NCI-H345 treated with DMSO at 0.1 percent for 48 hours (cell line): ENCODE measurements around the gene PTPN4.

Experiments
- DNase-seq: peaks from one replicate; lab custom pipeline; 2025; ENCODE audit not compliant: unreplicated experiment; lab: John Stamatoyannopoulos, UW

Gene PTPN4

DNA sequence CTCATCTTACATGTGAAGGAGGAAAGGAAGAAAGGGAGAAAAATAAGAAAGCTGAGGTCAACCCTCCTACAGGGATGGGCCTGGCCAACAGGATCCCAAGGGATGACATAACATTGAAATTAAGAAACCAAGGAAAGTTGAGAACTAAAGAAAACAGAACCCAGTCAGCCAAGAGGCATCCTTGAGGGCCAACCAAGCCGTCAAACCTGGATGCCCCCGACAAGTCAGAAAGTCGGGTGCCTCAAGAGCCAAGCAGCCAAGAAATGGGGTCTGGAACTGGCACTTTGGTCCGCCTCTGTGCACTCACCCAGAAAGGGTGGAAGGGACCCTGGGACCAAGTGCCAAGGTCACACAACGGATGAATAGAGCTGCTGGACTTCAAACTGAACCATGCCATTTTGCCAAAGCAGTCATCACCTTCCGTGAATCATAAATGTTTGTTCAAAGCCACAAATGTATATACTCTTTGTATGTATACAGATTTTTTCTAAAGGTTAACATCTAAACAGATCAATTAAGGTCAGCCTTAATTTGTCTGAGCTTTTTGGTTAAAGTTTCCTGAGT, 27.0 kb upstream of the PTPN4 start:
- DNase-seq, result no peak

DNA sequence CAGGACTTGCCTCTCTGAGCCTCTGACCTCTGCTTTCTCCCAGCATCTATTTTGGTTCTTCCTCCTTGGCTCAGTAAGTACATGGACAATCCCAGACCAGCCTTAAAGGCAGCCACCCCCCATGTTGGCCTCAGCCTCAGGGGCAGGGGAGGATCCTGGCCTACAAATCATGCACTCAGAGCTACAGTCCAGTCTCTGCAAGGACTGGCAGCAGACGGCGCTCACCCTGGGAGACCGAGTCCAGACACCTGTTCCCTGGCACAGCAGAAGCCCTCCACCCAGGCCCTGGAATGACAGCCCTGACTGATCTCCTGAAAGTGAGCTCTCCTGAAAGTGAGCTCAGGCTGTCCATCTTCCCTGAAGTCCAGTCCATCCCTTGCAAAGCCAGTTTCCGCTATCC, 25.7 kb upstream of the PTPN4 start:
- no peak for DNase-seq

DNA sequence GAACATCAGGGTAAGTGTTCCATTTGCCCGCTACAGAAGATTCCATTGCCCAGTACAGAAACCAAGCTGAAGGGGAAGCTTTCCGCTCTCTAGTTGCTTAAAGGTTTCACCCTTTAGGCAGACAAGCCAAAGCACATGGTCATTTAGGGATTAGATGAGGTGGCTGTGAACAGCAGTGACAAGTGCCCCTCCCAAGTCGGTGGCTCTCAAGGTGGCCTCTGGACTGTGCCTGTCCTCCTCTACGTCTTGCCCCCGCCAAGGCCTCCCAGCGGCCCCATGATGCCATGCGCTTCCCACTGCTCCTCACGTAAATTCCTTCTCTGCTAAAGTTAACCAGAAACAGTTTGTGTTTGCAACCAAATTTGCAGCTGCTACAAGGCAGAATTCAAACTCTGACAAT, 24.2 kb upstream of the PTPN4 start:
- no peak for DNase-seq

DNA sequence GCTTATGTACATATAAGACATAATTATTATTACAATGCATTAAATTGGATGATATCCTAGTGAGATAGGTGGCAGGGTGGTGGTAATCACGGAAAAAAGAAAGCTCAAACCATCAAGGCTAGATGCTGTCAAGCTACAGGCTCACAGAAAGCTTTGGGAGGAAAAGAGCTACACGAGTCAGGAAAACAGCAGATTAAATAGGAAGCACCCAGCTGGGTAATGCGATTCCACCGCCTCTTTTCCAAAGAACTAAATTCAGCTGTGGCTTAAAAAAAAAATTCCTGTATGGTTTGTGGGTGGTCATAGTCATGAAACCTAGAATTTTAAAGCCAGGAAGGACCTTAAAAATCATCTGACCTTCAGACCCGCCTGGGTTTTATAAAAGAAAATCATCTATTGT, 23.7 kb upstream of the PTPN4 start:
- no peak for DNase-seq

DNA sequence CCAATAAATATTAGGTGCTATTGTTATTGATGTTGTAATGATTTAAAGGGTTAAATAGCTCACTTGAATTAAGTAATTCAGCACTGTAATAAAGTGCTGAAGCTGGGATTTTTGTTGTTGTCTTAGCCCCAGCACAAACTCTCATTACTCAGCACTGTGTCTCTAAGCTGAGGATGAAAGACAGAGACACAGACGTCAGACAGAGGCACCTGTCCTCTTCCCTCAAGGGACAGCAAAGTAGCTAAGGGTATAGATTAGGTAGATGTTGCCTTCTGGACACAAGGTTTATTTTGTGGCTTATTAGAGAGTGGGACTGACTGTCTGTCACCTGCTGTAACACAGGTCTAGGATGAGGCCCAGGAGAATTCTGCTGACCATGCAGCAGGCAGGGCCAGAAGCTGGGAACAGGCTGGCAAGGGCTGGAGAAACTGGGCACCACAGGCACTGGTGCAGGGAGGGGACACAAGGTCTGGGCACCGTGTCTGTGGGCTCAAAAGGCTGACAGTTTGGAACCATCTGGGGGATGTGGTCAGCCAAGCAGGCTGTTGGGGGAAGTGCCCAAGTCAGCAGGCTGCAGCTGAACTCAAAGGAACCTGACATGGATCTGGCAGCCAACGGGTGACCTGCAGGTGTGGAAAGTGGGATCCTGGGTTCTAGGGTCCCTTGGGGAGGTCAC, 20.0 kb upstream of the PTPN4 start:
- no peak for DNase-seq

DNA sequence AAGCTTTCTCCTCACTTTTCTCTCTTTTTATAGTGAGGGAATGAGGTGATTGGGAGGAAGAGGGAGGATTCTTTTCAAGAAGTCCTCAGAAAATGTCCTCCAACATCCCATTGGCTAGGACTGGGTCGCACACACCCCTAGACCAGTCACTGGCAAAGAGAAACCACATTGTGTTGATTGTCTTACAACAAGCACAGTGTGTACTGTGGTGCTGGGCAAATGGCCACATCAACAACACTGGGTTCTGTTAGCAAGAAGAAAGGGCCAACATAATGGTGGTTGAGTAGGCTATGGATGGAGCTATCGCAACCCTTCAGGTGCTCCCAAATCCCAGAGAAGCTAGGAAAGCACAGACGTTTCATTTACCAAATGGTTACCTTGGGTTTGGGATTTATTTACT, 18.7 kb upstream of the PTPN4 start:
- DNase-seq, result no peak

DNA sequence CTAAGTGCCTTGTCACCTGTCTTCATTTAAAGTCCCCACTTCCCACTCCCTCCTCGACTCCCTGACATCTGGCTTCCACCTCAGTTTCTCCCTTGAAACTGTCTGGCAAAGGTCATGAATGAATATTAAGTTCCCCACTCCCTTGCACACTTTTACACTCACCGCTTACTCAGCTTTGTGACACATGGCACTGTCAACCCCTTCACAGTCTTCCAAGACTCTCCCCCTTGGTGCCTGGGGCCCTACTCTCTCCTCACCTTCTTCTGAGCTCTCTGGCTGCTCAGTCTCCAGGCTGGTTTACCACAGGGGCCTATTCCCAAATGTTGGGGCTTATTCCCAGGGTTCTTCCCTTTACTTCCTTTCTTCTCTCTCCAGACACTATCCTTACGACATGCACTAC, 17.9 kb upstream of the PTPN4 start:
- no peak for DNase-seq

DNA sequence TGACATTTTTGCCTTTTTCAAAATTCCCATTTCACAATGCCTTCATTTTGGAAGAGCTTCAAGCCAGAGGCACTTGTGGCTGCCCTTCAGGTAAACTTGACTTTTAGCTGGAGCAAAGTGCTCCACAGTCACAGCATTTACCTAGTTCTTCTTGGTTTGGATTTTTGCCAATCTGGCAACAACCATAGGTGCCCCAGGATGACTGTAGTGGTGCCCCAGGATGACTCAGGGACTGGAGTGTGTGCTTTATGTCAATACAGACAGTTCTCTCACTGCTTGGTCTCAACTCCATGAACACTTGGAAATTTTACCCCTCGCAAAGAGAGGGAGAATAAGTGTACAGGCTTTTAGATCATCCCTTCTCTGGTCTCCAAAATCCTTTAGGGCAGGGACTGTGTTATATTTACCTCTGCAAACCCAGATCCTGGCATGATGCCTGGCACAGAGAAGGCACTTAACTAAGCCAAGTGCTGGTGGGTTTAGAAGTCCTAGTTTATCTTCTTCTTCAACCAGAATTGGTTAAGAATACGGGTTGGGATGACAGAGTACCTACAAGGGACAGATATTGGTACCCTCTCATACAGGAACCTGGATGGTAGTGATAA, 15.3 kb upstream of the PTPN4 start:
- DNase-seq, result peak; percentile 70

DNA sequence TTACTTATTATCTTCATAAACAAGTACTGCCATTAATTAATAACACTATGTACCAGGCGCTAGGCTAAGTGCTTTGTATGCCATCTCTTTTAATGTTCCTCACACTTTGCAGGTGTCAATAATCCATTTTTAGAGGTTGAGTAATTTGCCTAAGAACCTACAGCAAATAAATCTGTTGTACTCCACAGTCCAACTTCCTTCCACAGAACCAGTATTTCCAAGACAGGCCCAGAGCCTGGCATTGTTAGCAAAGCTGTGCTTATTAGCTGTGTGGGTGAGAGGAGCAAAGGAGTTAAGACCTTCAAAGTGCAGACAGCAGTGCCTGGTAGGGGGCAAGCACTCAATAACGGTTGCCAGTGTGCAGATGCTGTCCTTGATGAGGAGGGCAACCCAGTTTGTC, 14.2 kb upstream of the PTPN4 start:
- no peak for DNase-seq

DNA sequence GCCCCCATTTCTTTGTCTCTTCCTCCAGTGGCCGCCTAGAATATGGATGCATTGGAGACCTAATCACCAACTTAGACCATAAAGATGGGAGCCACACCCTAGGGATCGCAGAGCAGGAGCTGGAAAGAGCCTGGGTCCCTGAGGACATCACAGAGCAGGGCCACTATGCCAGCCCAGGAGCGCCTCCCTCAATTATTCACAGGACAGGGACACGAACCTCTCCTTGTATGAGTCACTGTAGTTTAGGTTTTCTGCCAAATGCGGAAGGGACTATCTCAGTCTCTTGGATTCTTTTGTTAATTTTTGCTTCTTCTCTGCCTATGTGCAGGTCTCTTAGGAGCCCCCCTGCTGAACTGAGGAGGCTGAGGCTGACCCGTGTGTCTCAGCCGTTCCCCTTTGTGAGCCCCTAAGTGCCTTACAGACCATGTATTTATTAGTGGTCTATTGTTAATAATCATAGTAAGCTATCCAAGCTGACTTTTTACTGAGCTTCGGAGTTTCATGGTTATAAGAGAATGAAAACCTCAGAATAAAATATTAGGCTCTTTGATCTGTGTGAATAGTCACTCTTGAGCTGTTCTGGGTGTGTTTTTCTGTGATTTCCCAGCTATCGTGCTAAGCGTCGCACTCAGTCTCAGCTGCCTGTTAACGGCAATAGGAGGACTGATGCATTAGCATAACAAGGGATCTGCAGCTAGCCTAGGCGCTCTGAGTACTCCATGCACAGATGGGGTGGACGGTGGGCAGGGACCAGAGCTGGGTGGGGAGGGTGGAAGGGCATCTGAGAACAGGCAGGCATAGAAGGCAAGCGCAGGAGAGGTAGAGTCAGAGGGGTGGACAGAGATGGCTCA, 12.7 kb upstream of the PTPN4 start:
- no peak for DNase-seq

DNA sequence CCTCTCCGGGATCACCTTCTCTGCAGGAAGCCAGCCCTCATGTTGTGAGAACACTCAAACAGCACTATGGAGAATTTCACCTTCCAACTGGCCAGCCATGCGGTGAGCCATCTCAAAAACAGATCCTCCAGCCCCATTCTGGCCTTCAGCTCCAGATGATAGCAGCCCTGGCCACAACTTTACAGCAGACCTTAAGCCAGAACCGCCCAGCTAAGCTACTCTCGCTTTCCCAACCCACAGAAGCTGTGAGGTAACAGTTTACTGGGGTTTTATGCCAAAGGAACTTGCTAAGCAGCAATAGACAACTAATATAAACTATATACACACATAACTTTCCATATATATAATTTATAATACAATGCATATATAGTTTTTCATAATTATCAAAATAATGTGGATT, 11.6 kb upstream of the PTPN4 start:
- DNase-seq, result no peak

DNA sequence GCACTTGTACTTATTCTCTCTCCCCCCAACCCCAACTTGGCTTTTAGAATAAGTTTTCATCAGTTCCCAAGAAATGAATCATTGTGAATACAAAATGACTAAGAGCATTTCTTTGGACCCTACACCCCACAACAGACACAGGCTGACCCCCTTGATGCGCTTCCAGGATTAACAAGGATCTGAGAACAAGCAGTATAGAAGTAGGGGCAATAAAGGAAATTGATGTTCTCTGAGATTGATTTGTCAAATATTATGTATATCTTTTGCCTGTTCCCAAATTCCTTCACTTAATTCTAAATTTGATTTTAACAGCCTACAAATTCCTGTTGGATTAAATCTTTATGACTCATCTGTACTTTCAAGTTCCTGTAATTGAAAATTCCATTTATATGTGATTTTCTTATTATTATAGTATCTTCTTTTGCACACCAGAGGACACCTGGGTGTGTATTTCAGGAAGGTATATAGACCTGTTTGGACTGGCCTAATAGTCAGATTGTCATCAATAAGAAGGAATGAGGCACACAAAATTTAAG, 10.2 kb upstream of the PTPN4 start:
- DNase-seq, result no peak

DNA sequence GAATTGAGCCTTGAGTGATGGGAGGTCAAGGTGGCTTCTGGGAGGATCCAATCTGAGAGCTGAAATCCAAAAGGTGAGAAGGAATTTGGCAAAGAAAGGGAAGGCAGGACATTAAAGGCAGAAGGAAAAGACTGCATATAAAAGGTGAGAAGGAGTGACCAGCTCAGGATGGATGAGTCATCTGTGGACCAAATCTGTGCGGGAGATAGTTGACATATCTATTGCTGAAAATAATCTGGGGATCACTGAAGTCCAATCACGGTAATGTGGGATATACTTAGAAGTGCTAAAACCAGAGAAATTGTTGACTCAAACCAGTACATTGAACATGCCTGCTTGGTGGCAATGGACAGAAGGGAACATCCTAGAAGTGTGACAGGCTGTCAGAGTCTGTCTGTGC, 8.0 kb upstream of the PTPN4 start:
- no peak for DNase-seq

DNA sequence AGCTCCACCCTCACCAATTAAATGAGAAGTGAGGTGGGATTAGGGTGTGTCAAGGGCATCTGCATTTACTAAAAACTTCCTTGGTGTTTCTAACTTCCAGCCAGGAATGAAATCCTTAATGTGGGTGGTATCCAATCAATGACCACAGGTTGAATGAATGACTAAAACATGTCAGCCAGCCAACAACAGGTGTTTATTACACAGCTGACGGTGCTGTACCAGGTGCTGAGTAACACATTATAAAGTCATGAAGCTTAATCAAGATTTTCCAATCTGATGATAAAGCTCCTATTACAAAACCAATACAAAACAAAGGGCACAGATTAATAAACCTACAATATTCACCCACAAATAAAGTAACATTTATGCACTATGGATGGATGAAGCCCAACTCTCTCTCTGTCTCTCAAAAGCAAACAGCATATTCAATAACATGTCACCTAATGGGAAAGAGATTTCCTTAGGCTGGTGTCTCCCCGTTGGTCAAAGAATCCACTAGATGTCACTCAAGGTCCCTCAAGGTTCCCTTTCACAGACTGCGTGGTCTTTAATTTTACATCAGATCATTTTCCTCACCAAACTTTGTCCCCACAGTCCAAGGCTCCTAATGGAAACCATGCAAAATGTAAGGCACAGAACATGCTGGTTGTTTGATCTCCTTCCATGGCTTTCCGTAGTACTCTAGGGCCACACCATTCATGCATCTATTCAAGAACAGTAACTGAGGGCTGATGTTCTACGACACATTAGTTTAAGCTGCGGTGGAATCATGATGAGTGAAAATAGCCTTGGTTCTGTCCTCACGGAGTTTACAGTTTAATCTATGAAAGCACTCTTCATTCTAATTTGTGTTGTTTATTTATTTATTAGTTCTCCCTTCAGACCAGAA, 6.4 kb upstream of the PTPN4 start:
- DNase-seq, result peak; percentile 13

DNA sequence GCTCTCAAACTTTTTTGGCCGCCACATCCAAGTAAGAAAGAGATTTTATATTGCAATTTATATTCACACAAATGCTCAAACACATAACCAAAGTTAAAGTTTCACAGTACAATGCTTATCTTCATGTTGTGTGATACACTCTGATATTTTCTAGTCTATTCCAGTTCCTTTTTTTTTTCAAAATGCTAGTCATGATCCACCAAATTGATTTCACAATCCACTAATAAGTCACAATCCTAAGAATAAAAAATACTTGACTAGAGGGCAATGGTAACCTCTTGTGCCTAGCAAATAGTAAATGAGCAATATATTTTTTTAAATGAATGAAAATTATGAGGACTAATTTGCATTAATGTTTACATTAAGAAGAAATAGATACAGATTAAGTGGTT, 5.8 kb upstream of the PTPN4 start:
- no peak for DNase-seq

DNA sequence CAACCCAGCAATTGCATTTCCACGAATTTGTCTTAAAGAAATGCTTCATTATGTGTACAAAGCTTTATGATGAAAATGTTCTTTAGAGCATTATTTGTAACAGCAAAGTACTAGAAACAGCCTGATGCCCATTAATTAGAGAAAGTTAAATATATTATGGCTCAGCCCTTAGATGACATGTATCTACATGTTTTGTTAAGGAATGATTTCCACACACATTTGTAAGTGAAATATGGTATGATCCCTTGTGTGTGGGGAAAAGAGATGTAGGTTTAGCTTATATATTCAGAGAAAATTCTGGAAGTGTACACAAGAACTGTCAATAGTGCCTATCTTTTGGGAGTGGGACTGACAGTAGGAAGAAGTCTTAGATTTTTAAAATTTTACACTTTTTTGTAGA, 3.8 kb upstream of the PTPN4 start:
- DNase-seq, result no peak

DNA sequence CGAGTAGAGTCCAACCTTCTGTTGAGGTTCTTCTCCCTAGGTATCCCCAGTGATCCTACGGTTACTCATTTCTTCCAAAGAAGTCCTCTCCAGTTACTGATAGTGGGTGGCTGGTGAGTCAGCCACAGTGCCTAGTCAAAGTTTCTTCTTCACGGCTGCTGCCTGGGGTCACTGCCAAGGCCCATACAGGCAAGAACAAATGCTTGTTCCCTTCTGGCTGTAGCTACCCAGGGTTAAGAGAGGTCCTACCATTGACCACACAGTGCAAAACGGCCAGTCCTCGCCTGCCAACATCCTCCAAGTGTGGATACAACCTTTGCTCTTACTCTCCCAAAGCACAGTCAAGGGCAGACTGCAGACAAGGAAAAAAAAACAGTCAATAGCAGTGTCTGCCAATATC, 2.9 kb upstream of the PTPN4 start:
- DNase-seq, result no peak

DNA sequence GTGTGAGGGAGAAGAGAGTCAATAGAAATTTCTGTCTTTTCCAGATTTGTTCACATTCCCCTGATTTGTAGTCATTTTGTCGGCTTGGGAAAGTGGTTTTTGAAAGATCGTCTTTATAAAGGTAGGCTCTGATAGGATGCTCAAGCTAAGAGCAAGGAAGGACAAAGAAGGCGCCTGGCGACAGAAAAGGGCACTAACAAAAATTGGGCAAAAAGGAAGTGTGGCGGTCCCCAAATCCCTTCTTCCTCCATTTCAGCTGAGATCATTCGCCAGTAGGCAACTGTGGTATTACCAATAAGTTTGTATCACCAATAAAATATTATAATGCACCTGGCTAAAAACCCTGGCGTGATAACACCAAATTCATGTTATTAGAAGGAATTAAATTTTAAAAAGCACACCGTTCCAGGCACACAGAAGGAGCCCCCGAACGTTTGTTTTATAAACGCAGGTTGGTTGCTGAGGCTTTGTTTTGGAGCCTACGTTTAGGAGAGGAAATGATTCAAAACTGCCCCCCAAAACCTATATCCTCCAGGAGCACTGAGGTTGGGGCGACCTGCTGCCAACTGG, 756 bp upstream of the PTPN4 start:
- no peak for DNase-seq

DNA sequence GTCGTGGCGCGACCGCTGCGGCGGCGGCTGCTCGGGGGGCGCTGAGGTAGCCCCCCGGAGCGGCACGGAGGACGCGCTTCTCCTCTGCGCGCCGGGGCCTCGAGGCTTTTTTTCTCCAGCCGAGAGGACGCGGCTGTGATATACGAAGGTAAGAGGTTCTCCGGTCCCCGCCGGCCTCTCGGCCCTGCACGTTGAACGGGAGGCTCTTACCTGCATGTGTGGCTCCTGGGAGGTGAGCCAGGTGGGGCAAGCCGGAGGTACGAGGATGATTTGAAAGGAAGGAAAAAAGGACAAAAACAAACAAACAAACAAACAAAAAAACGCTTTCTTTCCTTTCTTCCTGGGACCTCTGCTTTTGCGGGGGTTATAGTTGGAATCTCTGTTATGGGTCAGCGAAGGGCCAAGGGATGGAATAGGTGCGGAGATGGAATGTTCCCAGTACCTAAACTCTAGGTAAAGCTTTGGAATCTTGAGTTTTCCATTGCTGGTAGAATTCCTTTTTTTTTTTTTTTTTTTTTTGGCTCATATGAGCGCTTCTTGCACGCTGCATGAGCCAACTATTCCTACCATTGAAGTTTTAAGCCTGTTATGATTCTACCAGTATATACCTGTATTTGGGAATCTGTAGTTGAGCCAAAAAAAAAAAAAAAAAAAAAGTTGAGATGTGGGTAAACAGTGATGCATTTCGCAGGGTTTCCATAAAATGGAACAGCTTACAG, 674 bp downstream of the PTPN4 start:
- DNase-seq, result peak; percentile 5

DNA sequence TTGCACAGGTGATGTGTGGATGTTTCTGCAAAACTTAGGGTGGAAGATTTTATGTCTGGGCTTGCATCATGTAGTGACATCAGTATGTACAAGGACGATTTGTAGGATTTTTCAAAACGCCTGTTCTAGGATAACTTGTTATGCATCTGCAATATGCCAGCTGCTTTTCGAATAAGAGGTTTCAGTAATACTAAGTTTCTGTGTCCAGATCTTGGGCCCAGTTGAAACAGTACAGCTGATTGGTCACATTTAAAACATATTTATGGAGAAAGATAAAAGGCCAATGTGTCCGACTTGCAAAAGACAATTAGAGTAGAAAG, 1.2 kb downstream of the PTPN4 start:
- no peak for DNase-seq
